ENCODE measurements around the gene ADAMTSL3.

The ADAMTSL3 gene

GRCh38 chr15:83919978-83920510 is 266.1 kb downstream of the ADAMTSL3 start:
- no peak for TF ChIP-seq CTCF (conservative IDR thresholded peaks at IDR 0.05; ENCODE audit: low read depth, low read length)
- no peak overlapping the region for H3K4me3 ChIP-seq (ENCODE audit: low read depth, low read length)
- no peak for DNase-seq (ENCODE audit: low read depth)

GRCh38 chr15:83922649-83923294 is 268.8 kb downstream of the ADAMTSL3 start:
- TF ChIP-seq CTCF (conservative IDR thresholded peaks at IDR 0.05; ENCODE audit: low read depth, low read length), result no peak
- DNase-seq (ENCODE audit: low read depth), result no peak
- no peak overlapping the region for H3K4me3 ChIP-seq (ENCODE audit: low read depth, low read length)

GRCh38 chr15:83926116-83926515 is 272.2 kb downstream of the ADAMTSL3 start:
- peak; percentile 90 for DNase-seq (ENCODE audit: low read depth)
- no peak overlapping the region for H3K4me3 ChIP-seq (ENCODE audit: low read depth, low read length)
- TF ChIP-seq CTCF (conservative IDR thresholded peaks at IDR 0.05; ENCODE audit: low read depth, low read length), result no peak

GRCh38 chr15:83927704-83928391 is 273.9 kb downstream of the ADAMTSL3 start:
- TF ChIP-seq CTCF (conservative IDR thresholded peaks at IDR 0.05; ENCODE audit: low read depth, low read length), result no peak
- DNase-seq (ENCODE audit: low read depth), result no peak
- no peak overlapping the region for H3K4me3 ChIP-seq (ENCODE audit: low read depth, low read length)

GRCh38 chr15:83928392-83928734 is 274.4 kb downstream of the ADAMTSL3 start:
- no peak for TF ChIP-seq CTCF (conservative IDR thresholded peaks at IDR 0.05; ENCODE audit: low read depth, low read length)
- H3K4me3 ChIP-seq (ENCODE audit: low read depth, low read length), result no peak overlapping the region

GRCh38 chr15:83928878-83929418 is 275.0 kb downstream of the ADAMTSL3 start:
- no peak for TF ChIP-seq CTCF (conservative IDR thresholded peaks at IDR 0.05; ENCODE audit: low read depth, low read length)
- H3K4me3 ChIP-seq (ENCODE audit: low read depth, low read length), result no peak overlapping the region
- DNase-seq (ENCODE audit: low read depth), result peak; percentile 25

More at GRCh38 chr15:83928392-83928734, 274.4 kb downstream of the ADAMTSL3 start:
- DNase-seq (ENCODE audit: low read depth), result no peak

All from choroid plexus epithelial cell (primary cell).